Nephron progenitor cell (in vitro differentiated cells): Measurements from ENCODE around the gene SLC25A19.

Experiments used
- DNase-seq: peaks from one replicate; pipeline ENCODE4 v3.0.0; 2021
- H3K27ac Mint-ChIP-seq: 2 replicates; pipeline ENCODE4 v1.8.0; 2021; ENCODE audit warnings: mild to moderate bottlenecking, moderate library complexity, mixed read lengths
- H3K27me3 Mint-ChIP-seq: 2 replicates; pipeline ENCODE4 v1.8.0; 2021; ENCODE audit warnings: mild to moderate bottlenecking, low read depth, mixed read lengths; ENCODE audit not compliant: poor library complexity
- H3K36me3 Mint-ChIP-seq: 2 replicates; pipeline ENCODE4 v1.8.0; 2021; ENCODE audit warnings: low read depth, mixed read lengths
- H3K4me1 Mint-ChIP-seq: 2 replicates; pipeline ENCODE4 v1.8.0; 2021; ENCODE audit warnings: mixed read lengths
- H3K4me3 Mint-ChIP-seq: 2 replicates; pipeline ENCODE4 v1.8.0; 2021; ENCODE audit warnings: mild to moderate bottlenecking, moderate library complexity, mixed read lengths
- H3K9me3 Mint-ChIP-seq: 2 replicates; pipeline ENCODE4 v1.8.0; 2021; ENCODE audit warnings: mild to moderate bottlenecking, moderate library complexity, mixed read lengths
- TF ChIP-seq, protein P1 (sequence below): fragments of 200-600 bp; sonication (generic); IDR thresholded peaks from 2 replicates; pipeline ENCODE4 v1.5.0; 2021; ENCODE audit warnings: antibody characterized with exemption

The SLC25A19 gene

GRCh38 chr17:75271955-75272847 lies 17.0 kb downstream of the SLC25A19 start:
- TF ChIP-seq, protein P1, sequence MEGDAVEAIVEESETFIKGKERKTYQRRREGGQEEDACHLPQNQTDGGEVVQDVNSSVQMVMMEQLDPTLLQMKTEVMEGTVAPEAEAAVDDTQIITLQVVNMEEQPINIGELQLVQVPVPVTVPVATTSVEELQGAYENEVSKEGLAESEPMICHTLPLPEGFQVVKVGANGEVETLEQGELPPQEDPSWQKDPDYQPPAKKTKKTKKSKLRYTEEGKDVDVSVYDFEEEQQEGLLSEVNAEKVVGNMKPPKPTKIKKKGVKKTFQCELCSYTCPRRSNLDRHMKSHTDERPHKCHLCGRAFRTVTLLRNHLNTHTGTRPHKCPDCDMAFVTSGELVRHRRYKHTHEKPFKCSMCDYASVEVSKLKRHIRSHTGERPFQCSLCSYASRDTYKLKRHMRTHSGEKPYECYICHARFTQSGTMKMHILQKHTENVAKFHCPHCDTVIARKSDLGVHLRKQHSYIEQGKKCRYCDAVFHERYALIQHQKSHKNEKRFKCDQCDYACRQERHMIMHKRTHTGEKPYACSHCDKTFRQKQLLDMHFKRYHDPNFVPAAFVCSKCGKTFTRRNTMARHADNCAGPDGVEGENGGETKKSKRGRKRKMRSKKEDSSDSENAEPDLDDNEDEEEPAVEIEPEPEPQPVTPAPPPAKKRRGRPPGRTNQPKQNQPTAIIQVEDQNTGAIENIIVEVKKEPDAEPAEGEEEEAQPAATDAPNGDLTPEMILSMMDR: no peak
- peak overlapping the region; percentile 81 for H3K4me3 Mint-ChIP-seq
- no peak for DNase-seq
- H3K27ac Mint-ChIP-seq: no peak overlapping the region
- peaks cover 5% of the 10 kb centered on the region for H3K27me3 Mint-ChIP-seq
- no peaks in the 10 kb centered on the region for H3K9me3 Mint-ChIP-seq
- H3K4me1 Mint-ChIP-seq: peaks cover 24% of the 10 kb centered on the region
- peaks cover 12% of the 10 kb centered on the region for H3K36me3 Mint-ChIP-seq

DNA sequence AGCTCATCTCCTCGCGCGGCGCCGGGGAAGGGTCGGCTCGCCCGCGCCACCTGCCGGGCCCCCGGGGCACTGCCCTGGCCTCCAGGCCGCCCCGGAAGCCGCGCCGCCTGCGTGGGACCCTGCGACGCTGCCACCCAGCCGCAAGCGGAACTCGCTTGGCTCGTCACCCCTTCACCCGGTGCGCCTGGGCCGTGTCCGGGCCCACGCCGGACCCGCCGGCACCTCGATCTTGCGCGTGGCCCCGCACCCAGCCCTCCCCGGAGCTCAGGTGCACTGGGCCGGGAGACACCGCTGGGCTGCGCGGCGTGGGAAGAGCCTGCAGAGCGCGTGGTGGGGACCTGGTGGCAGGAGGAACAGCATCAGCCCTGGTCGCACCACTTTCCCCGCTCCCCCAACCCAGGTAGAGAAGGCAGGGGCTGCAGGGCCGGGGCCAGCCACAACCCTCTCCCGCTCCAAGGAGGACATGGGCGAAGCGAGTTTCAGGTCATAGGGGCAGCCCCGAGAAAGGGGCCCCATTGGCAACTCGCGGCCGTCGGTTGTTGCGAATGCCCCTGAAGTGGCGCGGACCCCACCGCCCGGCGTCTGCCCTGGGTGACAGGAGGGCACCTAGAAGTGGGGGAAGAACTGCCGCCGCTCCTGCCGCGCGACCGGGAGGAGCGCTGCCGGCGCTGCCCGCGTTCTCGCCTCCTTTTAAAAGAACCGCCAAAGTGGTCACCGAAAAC lies 17.8 kb downstream of the SLC25A19 start:
- Mint-ChIP-seq H3K9me3 (no peaks in the 10 kb centered on the region), H3K36me3 (peaks cover 16% of the 10 kb centered on the region), H3K4me1 (peaks cover 24% of the 10 kb centered on the region), H3K27ac (no peak overlapping the region), H3K4me3 (peak overlapping the region; percentile 81), H3K27me3 (peaks cover 5% of the 10 kb centered on the region)
- DNase-seq: peak; percentile 87
- TF ChIP-seq, protein P1: peak; percentile 40

DNA sequence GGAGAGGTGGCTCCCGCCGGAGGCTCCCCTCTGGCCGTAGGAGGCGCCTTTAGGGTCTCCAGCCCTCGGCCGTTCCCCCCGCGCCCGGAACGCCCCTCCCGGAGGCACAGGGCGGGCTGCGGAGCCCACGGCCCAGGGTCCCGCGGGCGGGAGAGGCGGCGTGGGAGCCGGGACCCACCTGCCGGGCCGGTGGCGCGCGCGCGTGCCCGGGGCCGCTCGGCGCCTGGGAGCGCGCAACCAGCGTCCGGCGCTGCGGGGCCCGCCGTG lies 18.3 kb downstream of the SLC25A19 start, which contains the start of gene MIF4GD:
Gene MIF4GD, minus strand, starts transcription at position 266 of the 267 bp plus-strand sequence. CDS start 1,036 bp downstream, outside the sequence.
- TF ChIP-seq, protein P1: no peak
- H3K36me3 Mint-ChIP-seq: peaks cover 16% of the 10 kb centered on the region
- H3K27ac Mint-ChIP-seq: no peak within 1 kb of the TSS
- no peaks in the 10 kb centered on the region for H3K9me3 Mint-ChIP-seq
- H3K4me3 Mint-ChIP-seq: peak within 1 kb of the TSS; percentile 84
- H3K27me3 Mint-ChIP-seq: peaks cover 5% of the 10 kb centered on the region
- no peak for DNase-seq
- peaks cover 24% of the 10 kb centered on the region for H3K4me1 Mint-ChIP-seq

DNA sequence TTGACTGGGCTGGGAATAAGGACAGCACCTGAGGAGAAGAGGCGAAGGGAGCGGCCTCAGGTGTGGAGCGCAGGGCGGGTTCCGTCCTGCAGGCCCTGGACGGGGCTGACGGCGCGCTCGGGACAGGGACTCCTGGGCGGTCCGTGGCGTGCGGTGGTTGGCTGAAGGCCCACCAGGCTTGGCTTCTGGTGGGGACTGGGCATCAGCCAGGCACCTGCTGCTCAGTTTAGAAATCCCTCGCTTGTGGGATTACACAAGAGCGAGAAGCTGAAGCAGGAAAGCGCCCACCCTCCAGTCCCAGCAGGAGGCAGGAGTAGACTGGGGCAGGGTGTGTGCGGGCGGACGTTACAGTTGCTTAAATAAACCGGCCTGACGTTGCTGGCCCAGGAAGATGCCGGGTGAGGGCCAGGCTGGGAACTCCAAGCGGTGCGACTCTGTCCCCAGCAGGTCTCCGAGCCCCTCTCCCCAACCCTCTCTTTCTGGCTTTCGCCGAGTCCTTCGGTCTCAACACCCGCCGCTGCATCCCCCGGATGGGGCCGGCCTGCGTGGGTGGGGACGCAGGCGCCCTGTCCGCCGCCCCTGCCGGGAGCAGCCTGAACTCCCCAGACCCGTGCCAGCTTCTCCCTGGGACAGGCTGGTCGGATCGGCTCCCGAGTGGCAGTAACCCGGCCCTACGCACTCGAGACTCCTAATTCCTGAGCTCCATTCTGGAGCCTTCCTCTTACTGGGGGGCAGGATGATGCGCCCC lies 18.8 kb downstream of the SLC25A19 start:
- Mint-ChIP-seq H3K36me3 (peaks cover 17% of the 10 kb centered on the region), H3K27ac (no peak overlapping the region), H3K4me1 (peaks cover 24% of the 10 kb centered on the region), H3K4me3 (peak overlapping the region; percentile 84), H3K27me3 (peaks cover 5% of the 10 kb centered on the region), H3K9me3 (no peaks in the 10 kb centered on the region)
- DNase-seq: peak; percentile 67
- TF ChIP-seq, protein P1: no peak

- peaks cover 5% of the 10 kb centered on the region for H3K27me3 Mint-ChIP-seq
- TF ChIP-seq, protein P1: no peak
- peaks cover 24% of the 10 kb centered on the region for H3K4me1 Mint-ChIP-seq
- H3K9me3 Mint-ChIP-seq: no peaks in the 10 kb centered on the region
- peaks cover 17% of the 10 kb centered on the region for H3K36me3 Mint-ChIP-seq
- no peak overlapping the region for H3K27ac Mint-ChIP-seq
- H3K4me3 Mint-ChIP-seq: peak overlapping the region; percentile 84
- no peak for DNase-seq
These were observed 19.4 kb downstream of the SLC25A19 start for GRCh38 chr17:75269844-75270217.
